Mammary microvascular endothelial cell (primary cell): ENCODE measurements around the gene RIPOR1. TPM values are rescaled to one million over a fixed set of nuclear protein-coding genes. Genes with fewer than 3 reads are reported as not detected.

Experiments
- total RNA-seq: library from RNA; depleted of rRNA; stranded (reverse); fragments of >200 nt; gene quantifications from 2 replicates; pipeline ENCODE4 v1.2.3, GENCODE V29; 2015

The RIPOR1 gene
- 53.6 and 66.6 TPM in 2 replicates for total RNA-seq

DNA sequence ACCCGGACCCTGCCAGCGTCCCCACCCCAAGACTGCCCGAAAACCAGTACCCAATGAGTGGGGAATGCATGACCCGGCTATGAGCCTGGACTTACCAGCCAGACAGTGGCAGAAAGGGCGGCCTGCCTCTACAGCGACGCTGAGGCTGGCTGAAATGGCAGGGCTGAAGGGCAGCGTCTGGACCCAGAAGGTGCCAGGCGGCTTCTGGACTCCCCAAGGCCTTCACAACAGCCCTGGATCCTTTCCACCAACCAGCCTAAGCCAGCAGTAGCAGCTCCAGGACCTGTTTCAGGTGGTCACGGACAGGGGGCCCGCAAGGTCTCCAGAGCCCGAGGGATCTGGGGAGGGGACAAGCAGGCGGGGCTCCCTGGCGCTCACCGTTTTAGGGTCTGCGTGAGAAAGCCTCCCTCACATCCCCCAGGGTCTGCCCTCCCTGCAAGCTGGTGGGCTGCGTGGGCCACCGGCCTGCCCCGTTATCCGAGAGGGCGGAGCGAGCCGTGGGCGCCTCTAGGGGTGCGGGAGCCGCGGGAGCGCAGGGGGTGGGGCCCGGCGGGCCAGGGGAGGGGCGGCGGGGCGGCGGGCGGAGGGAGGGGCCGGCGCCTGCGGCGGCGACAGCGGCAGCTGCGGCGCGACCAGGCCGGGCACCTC, at the start of gene RIPOR1:
Gene RIPOR1, plus strand, starts transcription at position 608 of the 648 bp plus-strand sequence. CDS start 9,618 bp downstream, outside the sequence.

GRCh38 chr16:67480833-67481560, 47.6 kb upstream of the RIPOR1 start, which contains the start of gene ATP6V0D1:
Gene ATP6V0D1, minus strand, starts transcription at chr16:67481157. Its CDS starts 71 bp downstream, at chr16:67481086.

GRCh38 chr16:67483150-67483549, 45.5 kb upstream of the RIPOR1 start, which contains the start of gene AGRP:
Gene AGRP, minus strand, starts transcription at chr16:67483547. Its CDS starts 149 bp downstream, at chr16:67483398.

GRCh38 chr16:67562526-67562917, 33.9 kb downstream of the RIPOR1 start, which contains the start of gene CTCF:
Gene CTCF, plus strand, starts transcription at chr16:67562526. Its CDS starts 48,307 bp downstream, at chr16:67610833.

Other genes starting within 250 kb of the RIPOR1 start
- gene PLEKHG4, start 249.3 kb upstream of the RIPOR1 start, total RNA-seq, result 26.1 and 36.1 TPM in 2 replicates
- under 0.01 TPM in 1 of 2 replicates, not detected in the other for gene KCTD19, start 202.1 kb upstream of the RIPOR1 start, total RNA-seq
- 0.39 and 0.40 TPM in 2 replicates for gene LRRC36, start 202.0 kb upstream of the RIPOR1 start, total RNA-seq
- 0.20 TPM in 1 of 2 replicates, not detected in the other for gene TPPP3, start 135.3 kb upstream of the RIPOR1 start, total RNA-seq
- 5.2 and 6.7 TPM in 2 replicates for gene ZDHHC1, start 112.4 kb upstream of the RIPOR1 start, total RNA-seq
- gene HSD11B2, start 97.7 kb upstream of the RIPOR1 start, total RNA-seq, result not detected in 2 replicates
- gene ATP6V0D1, start 47.7 kb upstream of the RIPOR1 start, total RNA-seq, result 170 and 206 TPM in 2 replicates
- not detected in 2 replicates for gene AGRP, start 45.3 kb upstream of the RIPOR1 start, total RNA-seq
- gene CTCF, start 33.7 kb downstream of the RIPOR1 start, total RNA-seq, result 25.5 and 27.7 TPM in 2 replicates
- 0.25 and 3.6 TPM in 2 replicates for gene CARMIL2, start 116.3 kb downstream of the RIPOR1 start, total RNA-seq
- 26.0 and 35.8 TPM in 2 replicates for gene ACD, start 131.4 kb downstream of the RIPOR1 start, total RNA-seq
- 2.8 and 4.5 TPM in 2 replicates for gene PARD6A, start 132.1 kb downstream of the RIPOR1 start, total RNA-seq
- gene ENKD1, start 137.9 kb downstream of the RIPOR1 start, total RNA-seq, result 14.3 and 16.5 TPM in 2 replicates
- gene C16orf86, start 138.0 kb downstream of the RIPOR1 start, total RNA-seq, result 3.6 and 5.8 TPM in 2 replicates
- gene GFOD2, start 190.5 kb downstream of the RIPOR1 start, total RNA-seq, result 19.6 TPM in 2 replicates